ENCODE data around the gene HIVEP2. TPM values are rescaled to one million over a fixed set of nuclear protein-coding genes. Genes with fewer than 3 reads are reported as not detected.
A peak's percentile ranks its signal among the peaks of the same experiment; 100 is the strongest.

HIVEP2 gene
- total RNA-seq, 1 donor from 2014 or later: 38.4 TPM

- intact Hi-C loops (cut with micrococcal nuclease): loop anchor here (1.0 to 10.0 kb wide), 2 partner anchors 9 to 785 kb away; partner anchors contain the start of genes NMBR and VTA1
- Mint-ChIP-seq H3K27ac (peak overlapping the region; percentile 78), H3K4me3 (peak overlapping the region; percentile 32), H3K27me3 (ENCODE audit: insufficient read depth) (no peaks in the 10 kb centered on the region), H3K4me1 (ENCODE audit: low read depth) (peaks cover 88% of the 10 kb centered on the region), H3K36me3 (ENCODE audit: low read depth) (peaks cover 28% of the 10 kb centered on the region), H3K9me3 (no peaks in the 10 kb centered on the region)
- no peak for DNase-seq (ENCODE audit: low spot score)
Observed at GRCh38 chr6:142929751-142930358, 15.1 kb downstream of the HIVEP2 start.

- Mint-ChIP-seq H3K4me3 (peak overlapping the region; percentile 90), H3K27ac (peak overlapping the region; percentile 91), H3K9me3 (no peaks in the 10 kb centered on the region), H3K4me1 (ENCODE audit: low read depth) (peaks cover 74% of the 10 kb centered on the region), H3K36me3 (ENCODE audit: low read depth) (peaks cover 27% of the 10 kb centered on the region), H3K27me3 (ENCODE audit: insufficient read depth) (no peaks in the 10 kb centered on the region)
- intact Hi-C loops (cut with micrococcal nuclease): loop anchor here (1.0 to 10.0 kb wide), 4 partner anchors 15 to 783 kb away; partner anchors contain the start of genes NMBR and VTA1
- DNase-seq (ENCODE audit: low spot score): no peak
Observed at GRCh38 chr6:142927904-142928303, 17.1 kb downstream of the HIVEP2 start.

- H3K4me1 Mint-ChIP-seq (ENCODE audit: low read depth): peaks cover 67% of the 10 kb centered on the region
- H3K27ac Mint-ChIP-seq: peak overlapping the region; percentile 91
- intact Hi-C loops (cut with micrococcal nuclease): loop anchor here (1.0 to 10.0 kb wide), 3 partner anchors 14 to 782 kb away; partner anchors contain the start of genes NMBR and VTA1
- H3K9me3 Mint-ChIP-seq: no peaks in the 10 kb centered on the region
- H3K4me3 Mint-ChIP-seq: peak overlapping the region; percentile 90
- no peak for DNase-seq (ENCODE audit: low spot score)
- H3K36me3 Mint-ChIP-seq (ENCODE audit: low read depth): peaks cover 27% of the 10 kb centered on the region
- no peaks in the 10 kb centered on the region for H3K27me3 Mint-ChIP-seq (ENCODE audit: insufficient read depth)
Observed at GRCh38 chr6:142927271-142927580, 17.8 kb downstream of the HIVEP2 start.

GRCh38 chr6:142926494-142927270, 18.3 kb downstream of the HIVEP2 start:
- Mint-ChIP-seq H3K9me3 (no peaks in the 10 kb centered on the region), H3K4me1 (ENCODE audit: low read depth) (peaks cover 62% of the 10 kb centered on the region), H3K36me3 (ENCODE audit: low read depth) (peaks cover 30% of the 10 kb centered on the region), H3K27me3 (ENCODE audit: insufficient read depth) (no peaks in the 10 kb centered on the region), H3K4me3 (peak overlapping the region; percentile 90), H3K27ac (peak overlapping the region; percentile 96)
- DNase-seq (ENCODE audit: low spot score): peak; percentile 76
- intact Hi-C loops (cut with micrococcal nuclease): loop anchor here (1.0 to 10.0 kb wide), 4 partner anchors 13 to 782 kb away; partner anchors contain the start of genes NMBR and VTA1

GRCh38 chr6:142926177-142926493, 18.8 kb downstream of the HIVEP2 start:
- Mint-ChIP-seq H3K27ac (peak overlapping the region; percentile 96), H3K4me1 (ENCODE audit: low read depth) (peaks cover 56% of the 10 kb centered on the region), H3K36me3 (ENCODE audit: low read depth) (peaks cover 30% of the 10 kb centered on the region)

GRCh38 chr6:142925575-142926110, 19.3 kb downstream of the HIVEP2 start:
- Mint-ChIP-seq H3K4me3 (peak overlapping the region; percentile 73), H3K27ac (peak overlapping the region; percentile 80)

More at GRCh38 chr6:142926177-142926493, 18.8 kb downstream of the HIVEP2 start:
- Mint-ChIP-seq H3K9me3 (no peaks in the 10 kb centered on the region), H3K27me3 (ENCODE audit: insufficient read depth) (no peaks in the 10 kb centered on the region), H3K4me3 (peak overlapping the region; percentile 90)
- intact Hi-C loops (cut with micrococcal nuclease): loop anchor here (1.0 to 10.0 kb wide), 2 partner anchors 39 to 781 kb away; partner anchors contain the start of genes NMBR and VTA1
- DNase-seq (ENCODE audit: low spot score): no peak

GRCh38 chr6:142918339-142919042, 26.5 kb downstream of the HIVEP2 start:
- Mint-ChIP-seq H3K9me3 (no peaks in the 10 kb centered on the region), H3K27me3 (ENCODE audit: insufficient read depth) (no peaks in the 10 kb centered on the region), H3K36me3 (ENCODE audit: low read depth) (peaks cover 47% of the 10 kb centered on the region), H3K27ac (peak overlapping the region; percentile 45), H3K4me1 (ENCODE audit: low read depth) (peaks cover 56% of the 10 kb centered on the region), H3K4me3 (no peak overlapping the region)
- DNase-seq (ENCODE audit: low spot score): no peak
- intact Hi-C loops (cut with micrococcal nuclease): loop anchor here (10.0 kb wide), 1 partner anchor 444 kb away; no protein-coding TSS in a partner anchor

More at GRCh38 chr6:142925575-142926110, 19.3 kb downstream of the HIVEP2 start:
- DNase-seq (ENCODE audit: low spot score): no peak
- peaks cover 32% of the 10 kb centered on the region for H3K36me3 Mint-ChIP-seq (ENCODE audit: low read depth)
- H3K27me3 Mint-ChIP-seq (ENCODE audit: insufficient read depth): no peaks in the 10 kb centered on the region
- H3K4me1 Mint-ChIP-seq (ENCODE audit: low read depth): peaks cover 61% of the 10 kb centered on the region
- no peaks in the 10 kb centered on the region for H3K9me3 Mint-ChIP-seq
- intact Hi-C loops (cut with micrococcal nuclease): loop anchor here (1.0 to 10.0 kb wide), 2 partner anchors 38 to 781 kb away; partner anchors contain the start of genes NMBR and VTA1

- no peak overlapping the region for H3K4me3 Mint-ChIP-seq
- peaks cover 71% of the 10 kb centered on the region for H3K4me1 Mint-ChIP-seq (ENCODE audit: low read depth)
- H3K36me3 Mint-ChIP-seq (ENCODE audit: low read depth): peaks cover 50% of the 10 kb centered on the region
- DNase-seq (ENCODE audit: low spot score): no peak
- H3K9me3 Mint-ChIP-seq: no peaks in the 10 kb centered on the region
- intact Hi-C loops (cut with micrococcal nuclease): loop anchor here (10.0 kb wide), 1 partner anchor 442 kb away; no protein-coding TSS in a partner anchor
- no peaks in the 10 kb centered on the region for H3K27me3 Mint-ChIP-seq (ENCODE audit: insufficient read depth)
- no peak overlapping the region for H3K27ac Mint-ChIP-seq
Observed at GRCh38 chr6:142916881-142917280, 28.1 kb downstream of the HIVEP2 start.

GRCh38 chr6:142914937-142915697, 29.9 kb downstream of the HIVEP2 start:
- DNase-seq (ENCODE audit: low spot score): no peak
- H3K4me3 Mint-ChIP-seq: peak overlapping the region; percentile 3
- H3K36me3 Mint-ChIP-seq (ENCODE audit: low read depth): peaks cover 45% of the 10 kb centered on the region
- H3K9me3 Mint-ChIP-seq: no peaks in the 10 kb centered on the region
- H3K4me1 Mint-ChIP-seq (ENCODE audit: low read depth): peaks cover 69% of the 10 kb centered on the region
- H3K27ac Mint-ChIP-seq: peak overlapping the region; percentile 10
- H3K27me3 Mint-ChIP-seq (ENCODE audit: insufficient read depth): no peaks in the 10 kb centered on the region
- intact Hi-C loops (cut with micrococcal nuclease): loop anchor here (5.0 to 10.0 kb wide), 3 partner anchors 440 to 527 kb away; no protein-coding TSS in a partner anchor

GRCh38 chr6:142914369-142914768, 30.6 kb downstream of the HIVEP2 start:
- peaks cover 49% of the 10 kb centered on the region for H3K36me3 Mint-ChIP-seq (ENCODE audit: low read depth)
- H3K4me1 Mint-ChIP-seq (ENCODE audit: low read depth): peaks cover 69% of the 10 kb centered on the region
- no peak for DNase-seq (ENCODE audit: low spot score)
- intact Hi-C loops (cut with micrococcal nuclease): loop anchor here (5.0 to 10.0 kb wide), 3 partner anchors 440 to 528 kb away; no protein-coding TSS in a partner anchor
- no peak overlapping the region for H3K27ac Mint-ChIP-seq
- no peak overlapping the region for H3K4me3 Mint-ChIP-seq
- H3K9me3 Mint-ChIP-seq: no peaks in the 10 kb centered on the region
- H3K27me3 Mint-ChIP-seq (ENCODE audit: insufficient read depth): no peaks in the 10 kb centered on the region

- H3K4me3 Mint-ChIP-seq: peak overlapping the region; percentile 64
- intact Hi-C loops (cut with micrococcal nuclease): loop anchor here (1.0 to 10.0 kb wide), 13 partner anchors 11 to 529 kb away; no protein-coding TSS in a partner anchor
- H3K27ac Mint-ChIP-seq: peak overlapping the region; percentile 92
- peaks cover 63% of the 10 kb centered on the region for H3K4me1 Mint-ChIP-seq (ENCODE audit: low read depth)
- H3K9me3 Mint-ChIP-seq: no peaks in the 10 kb centered on the region
- DNase-seq (ENCODE audit: low spot score): peak; percentile 73
- peaks cover 43% of the 10 kb centered on the region for H3K36me3 Mint-ChIP-seq (ENCODE audit: low read depth)
- H3K27me3 Mint-ChIP-seq (ENCODE audit: insufficient read depth): no peaks in the 10 kb centered on the region
Observed at GRCh38 chr6:142913511-142914047, 31.4 kb downstream of the HIVEP2 start.
